ENCODE measurements around the gene KNCN. TPM values are rescaled to one million over a fixed set of nuclear protein-coding genes. Genes with fewer than 3 reads are reported as not detected.

KNCN gene
- not detected in 2 replicates for total RNA-seq

GRCh38 chr1:46551597-46552095 is at the start of gene KNCN:
Gene KNCN, minus strand, starts transcription at chr1:46551647. Its CDS starts 432 bp downstream, at chr1:46551215.

Other genes with a start within 250 kb of the KNCN start
- gene LRRC41, start 248.0 kb downstream of the KNCN start, total RNA-seq = 103 and 117 TPM in 2 replicates
- 504 and 586 TPM in 2 replicates for gene UQCRH, start 247.9 kb downstream of the KNCN start, total RNA-seq
- gene NSUN4, start 210.8 kb downstream of the KNCN start, total RNA-seq = 11.5 and 12.0 TPM in 2 replicates
- gene FAAH, start 157.3 kb downstream of the KNCN start, total RNA-seq = 6.6 and 13.3 TPM in 2 replicates
- not detected in 2 replicates for gene DMBX1, start 61.8 kb downstream of the KNCN start, total RNA-seq
- 8.1 and 10.4 TPM in 2 replicates for gene MKNK1, start 52.6 kb upstream of the KNCN start, total RNA-seq
- gene MOB3C, start 65.2 kb upstream of the KNCN start, total RNA-seq = 6.5 and 7.2 TPM in 2 replicates
- gene ATPAF1, start 116.7 kb upstream of the KNCN start, total RNA-seq = 34.2 and 39.9 TPM in 2 replicates
- gene TEX38, start 120.2 kb upstream of the KNCN start, total RNA-seq = not detected in 2 replicates
- gene EFCAB14, start 167.5 kb upstream of the KNCN start, total RNA-seq = 40.7 and 71.2 TPM in 2 replicates
- 0.72 TPM in 1 of 2 replicates, not detected in the other for gene CYP4B1, start 247.4 kb upstream of the KNCN start, total RNA-seq